Measurements from ENCODE around the gene FNDC3A.
"Not testable (repeated sequence)": the region's sequence is repeated elsewhere in the genome, so short reads cannot be mapped to it uniquely, and the experiment has no call there.

FNDC3A gene

DNA sequence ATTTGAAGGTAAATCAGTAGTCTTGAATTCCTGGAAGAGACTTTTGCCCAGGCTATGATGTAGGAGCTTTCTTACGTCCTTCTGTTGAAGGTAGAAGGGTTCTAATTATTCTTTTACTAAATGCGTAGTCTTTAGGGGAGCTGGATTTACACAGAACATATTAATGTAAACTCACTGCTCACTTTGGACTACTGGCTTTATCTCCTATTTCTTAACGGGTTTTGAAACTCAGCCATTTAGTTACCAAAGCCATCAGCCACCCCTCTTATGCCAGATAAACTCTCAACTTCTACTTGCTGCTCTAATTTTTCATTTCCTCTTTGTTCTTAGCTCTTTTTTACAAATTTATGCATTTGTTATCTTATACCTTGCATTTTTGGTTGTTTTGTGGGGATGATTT is 81.5 kb downstream of the FNDC3A start:
- H3K9ac ChIP-seq (ENCODE audit: insufficient read length, low read depth): no peak overlapping the region
- DNase-seq (ENCODE audit: low read depth, low spot score): no peak
- TF ChIP-seq SUZ12 (IDR thresholded peaks at IDR 0.05; ENCODE audit: extremely low read depth, insufficient read depth, insufficient read length) (no peak), ZNF274 (IDR thresholded peaks at IDR 0.05; ENCODE audit: low read depth, low read length) (no peak), YY1 (IDR thresholded peaks at IDR 0.05; ENCODE audit: insufficient read depth, insufficient read length) (no peak)

DNA sequence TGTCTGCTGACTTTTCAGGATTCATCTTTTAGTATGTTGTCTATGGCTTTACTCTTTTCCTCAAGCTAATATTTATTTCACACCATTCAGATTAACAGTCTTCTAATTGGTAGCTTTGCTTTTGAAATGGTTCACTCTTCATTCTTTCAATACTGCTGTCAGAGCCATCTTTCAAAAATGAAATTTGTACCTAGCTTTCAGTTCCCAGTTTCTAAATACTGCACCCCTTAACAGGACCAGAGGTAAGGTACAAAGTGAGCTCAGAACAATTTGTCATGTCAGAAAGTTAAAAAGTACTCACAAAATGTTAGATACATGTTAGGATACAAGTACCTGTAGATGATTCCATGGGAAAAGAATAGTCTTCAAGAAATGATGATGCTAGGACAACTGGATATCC is 83.0 kb downstream of the FNDC3A start:
- DNase-seq (ENCODE audit: low read depth, low spot score): no peak
- TF ChIP-seq SUZ12 (IDR thresholded peaks at IDR 0.05; ENCODE audit: extremely low read depth, insufficient read depth, insufficient read length) (no peak), YY1 (IDR thresholded peaks at IDR 0.05; ENCODE audit: insufficient read depth, insufficient read length) (no peak), ZNF274 (IDR thresholded peaks at IDR 0.05; ENCODE audit: low read depth, low read length) (no peak)
- H3K9ac ChIP-seq (ENCODE audit: insufficient read length, low read depth): no peak overlapping the region
- no peaks in the 10 kb centered on the region for H3K9me3 ChIP-seq (ENCODE audit: insufficient read depth, low read length)
- H3K4me1 ChIP-seq (ENCODE audit: insufficient read depth, insufficient read length): peaks cover 3% of the 10 kb centered on the region
- H3K27me3 ChIP-seq (ENCODE audit: insufficient read depth, insufficient read length): no peaks in the 10 kb centered on the region
- no peak overlapping the region for H3K4me3 ChIP-seq (ENCODE audit: insufficient read length, low read depth)
- no peaks in the 10 kb centered on the region for H3K36me3 ChIP-seq (ENCODE audit: insufficient read depth, insufficient read length, low read length)

More for the DNA sequence above, 81.5 kb downstream of the FNDC3A start:
- Histone ChIP-seq H3K4me3 (ENCODE audit: insufficient read length, low read depth) (no peak overlapping the region), H3K27me3 (ENCODE audit: insufficient read depth, insufficient read length) (no peaks in the 10 kb centered on the region), H3K36me3 (ENCODE audit: insufficient read depth, insufficient read length, low read length) (no peaks in the 10 kb centered on the region), H3K4me1 (ENCODE audit: insufficient read depth, insufficient read length) (peaks cover 3% of the 10 kb centered on the region), H3K9me3 (ENCODE audit: insufficient read depth, low read length) (no peaks in the 10 kb centered on the region)

DNA sequence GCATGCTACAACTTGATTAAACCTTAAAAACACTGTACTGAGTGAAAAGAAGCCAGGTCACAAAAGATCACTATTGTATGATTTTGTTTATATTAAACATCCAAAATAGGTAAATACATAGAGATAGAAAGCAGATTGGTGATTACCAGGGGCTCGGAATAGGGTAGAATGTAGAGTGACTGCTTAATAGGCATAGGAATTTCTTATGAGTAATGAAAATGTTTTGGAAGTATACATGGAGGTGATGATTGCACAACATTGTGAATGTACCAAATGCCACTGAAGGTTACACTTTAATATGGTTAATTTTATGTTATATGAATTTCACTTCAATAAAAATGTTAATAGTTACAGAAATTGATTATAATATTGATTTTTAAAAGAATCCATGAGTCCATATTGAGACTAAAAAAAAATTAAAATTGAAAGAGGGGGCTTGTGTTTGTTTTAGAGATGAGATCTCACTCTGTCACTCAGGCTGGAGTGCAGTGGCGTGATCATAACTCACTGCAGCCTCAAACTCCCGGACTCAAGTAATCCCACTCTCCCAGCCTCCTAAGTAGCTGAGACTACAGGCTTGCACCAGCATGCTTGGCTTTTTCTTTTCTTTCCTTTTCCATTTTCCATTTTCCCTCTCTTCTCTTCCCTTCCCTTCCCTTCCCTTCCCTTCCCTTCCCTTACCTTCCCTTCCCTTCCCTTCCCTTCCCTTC is 85.1 kb downstream of the FNDC3A start:
- no peaks in the 10 kb centered on the region for H3K9me3 ChIP-seq (ENCODE audit: insufficient read depth, low read length)
- TF ChIP-seq ZNF274 (IDR thresholded peaks at IDR 0.05; ENCODE audit: low read depth, low read length) (no peak), YY1 (IDR thresholded peaks at IDR 0.05; ENCODE audit: insufficient read depth, insufficient read length) (no peak), SUZ12 (IDR thresholded peaks at IDR 0.05; ENCODE audit: extremely low read depth, insufficient read depth, insufficient read length) (no peak)
- DNase-seq (ENCODE audit: low read depth, low spot score): no peak
- H3K36me3 ChIP-seq (ENCODE audit: insufficient read depth, insufficient read length, low read length): no peaks in the 10 kb centered on the region
- H3K4me3 ChIP-seq (ENCODE audit: insufficient read length, low read depth): no peak overlapping the region
- H3K9ac ChIP-seq (ENCODE audit: insufficient read length, low read depth): no peak overlapping the region
- H3K27me3 ChIP-seq (ENCODE audit: insufficient read depth, insufficient read length): no peaks in the 10 kb centered on the region
- no peaks in the 10 kb centered on the region for H3K4me1 ChIP-seq (ENCODE audit: insufficient read depth, insufficient read length)

DNA sequence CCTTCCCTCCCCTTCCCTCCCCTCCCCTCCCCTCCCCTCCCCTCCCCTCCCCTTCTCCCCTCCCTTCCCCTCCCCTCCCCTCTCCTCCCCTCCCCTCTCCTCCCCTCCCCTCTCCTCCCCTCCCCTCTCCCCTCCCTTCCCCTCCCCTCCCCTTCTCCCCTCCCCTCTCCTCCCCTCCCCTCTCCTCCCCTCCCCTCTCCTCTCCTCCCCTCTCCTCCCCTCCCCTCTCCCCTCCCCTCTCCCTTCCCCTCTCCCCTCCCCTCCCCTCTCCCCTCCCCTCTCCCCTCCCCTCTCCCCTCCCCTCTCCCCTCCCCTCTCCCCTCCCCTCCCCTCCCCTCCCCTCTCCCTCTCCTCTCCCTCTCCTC is 85.7 kb downstream of the FNDC3A start:
- H3K9me3 ChIP-seq (ENCODE audit: insufficient read depth, low read length); H3K27me3 ChIP-seq (ENCODE audit: insufficient read depth, insufficient read length); H3K4me3 ChIP-seq (ENCODE audit: insufficient read length, low read depth); H3K9ac ChIP-seq (ENCODE audit: insufficient read length, low read depth); DNase-seq (ENCODE audit: low read depth, low spot score); H3K4me1 ChIP-seq (ENCODE audit: insufficient read depth, insufficient read length); H3K36me3 ChIP-seq (ENCODE audit: insufficient read depth, insufficient read length, low read length): not testable (repeated sequence)

DNA sequence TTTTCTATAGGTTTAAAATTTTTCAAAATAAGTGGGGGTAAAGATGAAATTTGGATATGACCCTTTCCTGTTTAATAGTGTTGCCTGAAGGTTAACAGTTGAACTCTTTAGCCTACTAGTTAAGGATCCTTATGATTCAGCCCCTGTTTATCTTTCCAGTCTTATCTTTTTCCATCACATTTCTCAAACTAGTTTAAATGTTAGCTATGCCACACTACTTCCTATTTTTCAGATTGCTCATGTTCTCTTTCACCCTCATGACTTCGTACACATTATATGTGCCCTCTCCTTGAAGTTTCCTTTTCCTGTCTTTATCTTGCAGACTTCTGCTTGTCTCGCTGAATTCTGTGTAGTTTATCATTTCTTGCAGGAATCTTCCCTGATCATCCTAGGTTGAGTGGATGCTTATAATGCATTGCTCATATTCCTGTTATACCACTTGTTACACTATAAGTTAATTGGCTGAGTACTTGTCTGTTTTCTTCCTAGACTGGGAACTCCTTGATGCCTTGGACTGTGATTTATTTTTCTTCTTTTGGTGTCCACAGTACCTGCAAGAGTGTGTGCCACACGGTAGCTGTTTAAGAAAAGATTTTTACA is 86.7 kb downstream of the FNDC3A start:
- DNase-seq (ENCODE audit: low read depth, low spot score): no peak
- H3K4me3 ChIP-seq (ENCODE audit: insufficient read length, low read depth): no peak overlapping the region

DNA sequence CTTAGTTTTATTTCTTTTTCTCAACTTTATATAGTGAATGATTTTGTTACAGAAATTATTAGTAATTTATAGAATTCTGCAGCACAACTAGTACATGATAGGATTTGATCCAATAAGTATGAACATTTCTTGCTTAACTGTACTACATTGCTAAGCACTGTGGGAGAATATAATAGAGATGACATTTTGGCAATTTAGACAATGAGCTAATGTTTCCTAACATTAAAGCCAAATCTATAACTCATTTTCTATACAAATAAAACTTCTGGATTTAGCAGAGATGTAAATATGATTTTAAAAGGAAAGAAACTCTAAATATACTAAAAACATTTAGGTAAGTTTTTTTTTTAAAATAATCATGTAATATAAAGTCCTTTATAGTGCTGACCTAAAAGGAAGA is 87.3 kb downstream of the FNDC3A start:
- no peak for DNase-seq (ENCODE audit: low read depth, low spot score)
- Histone ChIP-seq H3K27me3 (ENCODE audit: insufficient read depth, insufficient read length) (no peaks in the 10 kb centered on the region), H3K9ac (ENCODE audit: insufficient read length, low read depth) (no peak overlapping the region), H3K4me3 (ENCODE audit: insufficient read length, low read depth) (no peak overlapping the region), H3K9me3 (ENCODE audit: insufficient read depth, low read length) (no peaks in the 10 kb centered on the region), H3K4me1 (ENCODE audit: insufficient read depth, insufficient read length) (no peaks in the 10 kb centered on the region), H3K36me3 (ENCODE audit: insufficient read depth, insufficient read length, low read length) (no peaks in the 10 kb centered on the region)
- TF ChIP-seq ZNF274 (IDR thresholded peaks at IDR 0.05; ENCODE audit: low read depth, low read length): no peak
- TF ChIP-seq SUZ12 (IDR thresholded peaks at IDR 0.05; ENCODE audit: extremely low read depth, insufficient read depth, insufficient read length): no peak
- no peak for TF ChIP-seq YY1 (IDR thresholded peaks at IDR 0.05; ENCODE audit: insufficient read depth, insufficient read length)

More for the DNA sequence above, 86.7 kb downstream of the FNDC3A start:
- Histone ChIP-seq H3K27me3 (ENCODE audit: insufficient read depth, insufficient read length) (no peaks in the 10 kb centered on the region), H3K4me1 (ENCODE audit: insufficient read depth, insufficient read length) (no peaks in the 10 kb centered on the region), H3K36me3 (ENCODE audit: insufficient read depth, insufficient read length, low read length) (no peaks in the 10 kb centered on the region), H3K9ac (ENCODE audit: insufficient read length, low read depth) (no peak overlapping the region), H3K9me3 (ENCODE audit: insufficient read depth, low read length) (no peaks in the 10 kb centered on the region)
- TF ChIP-seq ZNF274 (IDR thresholded peaks at IDR 0.05; ENCODE audit: low read depth, low read length): no peak

DNA sequence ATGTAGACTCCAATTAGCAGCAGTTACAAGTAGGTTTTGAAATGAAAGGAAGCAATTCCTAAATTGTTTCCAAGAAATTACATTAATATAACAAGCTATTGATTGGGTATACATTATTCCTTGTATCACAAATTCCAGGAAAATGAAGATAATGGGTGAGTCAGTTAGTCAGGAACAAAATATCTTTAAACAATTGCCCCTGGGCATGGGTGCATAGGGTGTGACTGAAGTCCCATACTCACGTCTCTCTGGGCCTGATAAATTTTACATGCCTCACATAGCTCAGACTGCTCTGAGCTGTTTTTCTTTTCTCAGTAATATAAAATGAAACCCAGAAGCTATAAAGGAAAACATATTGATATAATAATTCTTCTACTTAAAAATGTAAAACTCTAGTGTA is 87.8 kb downstream of the FNDC3A start:
- Histone ChIP-seq H3K36me3 (ENCODE audit: insufficient read depth, insufficient read length, low read length) (no peaks in the 10 kb centered on the region), H3K4me3 (ENCODE audit: insufficient read length, low read depth) (no peak overlapping the region), H3K4me1 (ENCODE audit: insufficient read depth, insufficient read length) (no peaks in the 10 kb centered on the region), H3K9me3 (ENCODE audit: insufficient read depth, low read length) (no peaks in the 10 kb centered on the region), H3K9ac (ENCODE audit: insufficient read length, low read depth) (no peak overlapping the region), H3K27me3 (ENCODE audit: insufficient read depth, insufficient read length) (no peaks in the 10 kb centered on the region)
- no peak for DNase-seq (ENCODE audit: low read depth, low spot score)
- TF ChIP-seq ZNF274 (IDR thresholded peaks at IDR 0.05; ENCODE audit: low read depth, low read length) (no peak), YY1 (IDR thresholded peaks at IDR 0.05; ENCODE audit: insufficient read depth, insufficient read length) (no peak), SUZ12 (IDR thresholded peaks at IDR 0.05; ENCODE audit: extremely low read depth, insufficient read depth, insufficient read length) (no peak)

Data from NT2/D1 (cell line).